Left lung (tissue), 10 donors: Measurements from ENCODE around the gene ZNF784. TPM values are rescaled to one million over a fixed set of nuclear protein-coding genes. Genes with fewer than 3 reads are reported as not detected.
A peak's percentile ranks its signal among the peaks of the same experiment; 100 is the strongest.
"Not testable (repeated sequence)": the region's sequence is repeated elsewhere in the genome, so short reads cannot be mapped to it uniquely, and the experiment has no call there.

Source experiments
- ATAC-seq: fragments of 200-7000 bp; cut with Tn5 transposase; one replicate; pipeline ENCODE4 v1.9.1; 2020; ENCODE audit warnings: moderate library complexity
- DNase-seq, 4 donors: peaks; one replicate each; pipeline ENCODE4 v3.0.0-alpha.2; 2013 to 2020
- H3K27ac ChIP-seq, 2 donors: fragments of 200-600 bp; sonication (generic) in 1 of 2; one replicate each; pipeline versions ENCODE4 v1.5.0 to v1.8.0; 2020 to 2021
- H3K27me3 ChIP-seq, 2 donors: fragments of 200-600 bp; sonication (generic) in 1 of 2; one replicate each; pipeline versions ENCODE4 v1.5.0 to v1.8.0; 2020 to 2021
- H3K36me3 ChIP-seq, 2 donors: fragments of 200-600 bp; sonication (generic) in 1 of 2; one replicate each; pipeline versions ENCODE4 v1.5.0 to v1.8.0; 2020 to 2021
- H3K4me1 ChIP-seq, 2 donors: fragments of 200-600 bp; one replicate each; pipeline ENCODE4 v1.8.0; 2021
- H3K4me3 ChIP-seq, 2 donors: fragments of 200-600 bp; sonication (generic) in 1 of 2; one replicate each; pipeline versions ENCODE4 v1.5.0 to v1.8.0; 2020 to 2021; ENCODE audit warnings: mild to moderate bottlenecking in 1 of 2
- H3K9me3 ChIP-seq, 2 donors: fragments of 200-600 bp; sonication (generic) in 1 of 2; one replicate each; pipeline versions ENCODE4 v1.5.0 to v1.8.0; 2020 to 2021
- CTCF ChIP-seq, 2 donors: fragments of 200-600 bp; sonication (generic) in 1 of 2; IDR thresholded peaks; one replicate each; pipeline versions ENCODE4 v1.5.0 to v1.8.0; 2021; ENCODE audit warnings: antibody characterized with exemption in 2 of 2
- intact Hi-C, 2 donors: fragments of 100-400 bp; cut with DNase I; formaldehyde crosslinking; loops; one replicate each; pipeline versions ENCODE4 v1.11.2 to v1.14.2; 2022
- polyA plus RNA-seq, 6 donors: library from polyadenylated mRNA; unstranded; fragments of 120-200 nt; gene quantifications; one replicate each; pipeline ENCODE4 v1.2.1, GENCODE V29; 2013; ENCODE audit not compliant: insufficient read length in 6 of 6
- total RNA-seq, 2 donors: library from RNA; stranded (reverse); fragmentation: NEBNext Ultra II Directional; extraction: Animal tissue kit (Norgen Biotek cat#: 25700); gene quantifications; one replicate each; pipeline ENCODE4 v1.2.1, GENCODE V29; 2021
- donor health status: DM: no; HTN: yes; CAD: no.
- donor health status: DM: no; HTN: no; CAD: no.

ZNF784 gene
- total and polyA plus RNA-seq, 8 donors, result 6.0 to 11.6 (median 8.6) TPM

GRCh38 chr19:55588738-55589137, 35.6 kb downstream of the ZNF784 start:
- intact Hi-C loops, result no loop called here
- H3K27ac ChIP-seq, result no peak overlapping the region
- DNase-seq (peak in 1 of 4 donors; percentile 15), ATAC-seq (no peak)
- peaks cover 5 to 23% of the 10 kb centered on the region in 2 donors for H3K4me1 ChIP-seq
- H3K36me3 ChIP-seq, result peaks cover 0 to 18% of the 10 kb centered on the region in 2 donors
- H3K4me3 ChIP-seq, result no peak overlapping the region
- H3K9me3 ChIP-seq, result no peaks in the 10 kb centered on the region
- peaks cover 0 to 29% of the 10 kb centered on the region in 2 donors for H3K27me3 ChIP-seq
- TF ChIP-seq CTCF (IDR thresholded peaks at IDR 0.05), result no peak

- Histone ChIP-seq H3K27ac (peak overlapping the region; percentile 20 to 48), H3K4me1 (peaks cover 5 to 23% of the 10 kb centered on the region in 2 donors), H3K9me3 (no peaks in the 10 kb centered on the region), H3K36me3 (peaks cover 0 to 4% of the 10 kb centered on the region in 2 donors), H3K27me3 (peaks cover 0 to 29% of the 10 kb centered on the region in 2 donors), H3K4me3 (peak overlapping the region; percentile 27 to 34)
- intact Hi-C loops, result no loop called here
- TF ChIP-seq CTCF (IDR thresholded peaks at IDR 0.05), result no peak
- DNase-seq (peak in 3 of 4 donors; percentile 95 to 97 (median 95)), ATAC-seq (peak; percentile 89)
Measured at GRCh38 chr19:55586976-55587668, 37.2 kb downstream of the ZNF784 start.

GRCh38 chr19:55585658-55586339, 38.6 kb downstream of the ZNF784 start:
- Histone ChIP-seq H3K4me3 (peak overlapping the region; percentile 10 to 19), H3K36me3 (no peaks in the 10 kb centered on the region), H3K9me3 (no peaks in the 10 kb centered on the region), H3K27ac (peak overlapping the region in 1 of 2 donors; percentile 27), H3K27me3 (peaks cover 0 to 29% of the 10 kb centered on the region in 2 donors), H3K4me1 (peaks cover 10 to 30% of the 10 kb centered on the region in 2 donors)
- TF ChIP-seq CTCF (IDR thresholded peaks at IDR 0.05), result no peak
- peak; percentile 79 for ATAC-seq
- DNase-seq, result peak in 3 of 4 donors; percentile 86 to 90 (median 88)
- intact Hi-C loops, result no loop called here

GRCh38 chr19:55584871-55585270, 39.5 kb downstream of the ZNF784 start:
- Histone ChIP-seq H3K27ac (no peak overlapping the region), H3K4me1 (peaks cover 10 to 34% of the 10 kb centered on the region in 2 donors), H3K36me3 (no peaks in the 10 kb centered on the region), H3K9me3 (no peaks in the 10 kb centered on the region), H3K27me3 (peaks cover 0 to 29% of the 10 kb centered on the region in 2 donors), H3K4me3 (no peak overlapping the region)
- no peak for TF ChIP-seq CTCF (IDR thresholded peaks at IDR 0.05)
- ATAC-seq (no peak), DNase-seq (no peak)
- intact Hi-C loops, result no loop called here

GRCh38 chr19:55583897-55584296, 40.5 kb downstream of the ZNF784 start:
- H3K9me3 ChIP-seq, H3K4me3 ChIP-seq, ATAC-seq, intact Hi-C loops, H3K36me3 ChIP-seq, DNase-seq: not testable (repeated sequence)
- Histone ChIP-seq H3K27me3 (peaks cover 0 to 29% of the 10 kb centered on the region in 2 donors), H3K4me1 (peaks cover 10 to 41% of the 10 kb centered on the region in 2 donors), H3K27ac (peak overlapping the region in 1 of 2 donors; percentile 6)

GRCh38 chr19:55582284-55582683, 42.1 kb downstream of the ZNF784 start:
- H3K9me3 ChIP-seq, ATAC-seq, H3K4me3 ChIP-seq, intact Hi-C loops, DNase-seq: not testable (repeated sequence)
- peaks cover 0 to 19% of the 10 kb centered on the region in 2 donors for H3K36me3 ChIP-seq
- peak overlapping the region in 1 of 2 donors; percentile 87 for H3K27ac ChIP-seq
- H3K4me1 ChIP-seq, result peaks cover 10 to 33% of the 10 kb centered on the region in 2 donors
- peaks cover 0 to 27% of the 10 kb centered on the region in 2 donors for H3K27me3 ChIP-seq
